Panc1 (cell line): Measurements from ENCODE around the gene PNRC2. TPM values are rescaled to one million over a fixed set of nuclear protein-coding genes. Genes with fewer than 3 reads are reported as not detected.
A peak's percentile ranks its signal among the peaks of the same experiment; 100 is the strongest.
"Not testable (repeated sequence)": the region's sequence is repeated elsewhere in the genome, so short reads cannot be mapped to it uniquely, and the experiment has no call there.

Source experiments
- ATAC-seq: fragments of 200-7000 bp; cut with Tn5 transposase; 2 replicates; pipeline ENCODE4 v1.9.1; 2020; ENCODE audit warnings: mild to moderate bottlenecking, moderate library complexity
- BruUV-seq: library from RNA; stranded (reverse); fragments of 400-500 nt; replicated peaks from 2 replicates; lab custom pipeline; 2021; lab: Mats Ljungman, UMichigan
- CTCF ChIA-PET: fragments of 300-600 bp; sonication (Branson Sonifier 250); formaldehyde crosslinking; loops from one replicate; lab custom pipeline; 2022; ENCODE audit warnings: antibody characterized with exemption; lab: Charles Lee
- POLR2A ChIA-PET: fragments of 300-600 bp; sonication (Branson Sonifier 250); formaldehyde crosslinking; loops from one replicate; lab custom pipeline; 2022; ENCODE audit warnings: antibody characterized with exemption; lab: Charles Lee
- DNase-seq: peaks from one replicate; pipeline ENCODE4 v3.0.0-alpha.2; 2010; ENCODE audit warnings: low read depth, low spot score
- H3K27ac ChIP-seq: 2 replicates; pipeline ENCODE4 v1.5.1; 2011; ENCODE audit warnings: mild to moderate bottlenecking, low read length, inconsistent platforms
- H3K27me3 ChIP-seq: fragments of 200-500 bp; sonication (Bioruptor generic); 2 replicates; pipeline ENCODE4 v1.6.0; 2014; ENCODE audit warnings: low read length, inconsistent platforms; ENCODE audit not compliant: control insufficient read depth, insufficient read depth
- H3K36me3 ChIP-seq: fragments of 200-500 bp; sonication (Bioruptor generic); 2 replicates; pipeline ENCODE4 v1.5.1; 2014; ENCODE audit warnings: inconsistent platforms, mild to moderate bottlenecking, low read length, moderate library complexity; ENCODE audit not compliant: control insufficient read depth, insufficient read depth
- H3K4me1 ChIP-seq: 2 replicates; pipeline ENCODE4 v1.5.1; 2011; ENCODE audit warnings: inconsistent platforms, mild to moderate bottlenecking, low read length, moderate library complexity; ENCODE audit not compliant: control insufficient read depth, insufficient read depth
- H3K4me3 ChIP-seq, 2 experiments: 2 replicates each; pipeline ENCODE4 v1.5.1; 2011 to 2012; ENCODE audit warnings: low read depth in 2 of 2, low read length in 2 of 2, mild to moderate bottlenecking in 2 of 2, inconsistent platforms in 1 of 2, moderate library complexity in 1 of 2
- H3K9me3 ChIP-seq: fragments of 200-500 bp; sonication (Bioruptor generic); 2 replicates; pipeline ENCODE4 v1.5.1; 2014; ENCODE audit warnings: low read depth, mild to moderate bottlenecking, inconsistent platforms, low read length, moderate library complexity; ENCODE audit not compliant: control insufficient read depth, insufficient read depth
- POLR2AphosphoS5 ChIP-seq: IDR thresholded peaks from 2 replicates; pipeline ENCODE4 v1.6.1; 2012; ENCODE audit warnings: mild to moderate bottlenecking, low read depth, low read length, moderate library complexity
- SIN3A ChIP-seq: IDR thresholded peaks from 2 replicates; pipeline ENCODE4 v1.6.1; 2012; ENCODE audit warnings: low read depth, mild to moderate bottlenecking, low read length, moderate library complexity, borderline replicate concordance; ENCODE audit not compliant: insufficient read depth
- TCF7L2 ChIP-seq: IDR thresholded peaks from 2 replicates; pipeline ENCODE4 v1.6.1; 2011; ENCODE audit warnings: mild to moderate bottlenecking, low read depth, low read length, inconsistent platforms
- in situ Hi-C: cut with HindIII; loops from 2 replicates; pipeline ENCODE4 v1.10.0; 2016; ENCODE audit warnings: low sequenced_read_pairs, low pct_unique_long_range_greater_than_20kb
- intact Hi-C: fragments of 100-400 bp; cut with micrococcal nuclease; formaldehyde crosslinking; loops from one replicate; pipeline ENCODE4 v1.10.0; 2022; ENCODE audit not compliant: unreplicated experiment
- total RNA-seq: library from RNA; stranded (reverse); gene quantifications from one replicate; pipeline ENCODE4 v1.2.1, GENCODE V29; 2021; ENCODE audit not compliant: unreplicated experiment
- TF ChIP-seq, protein P1 (sequence below): fragments of 450-650 bp; IDR thresholded peaks from 2 replicates; pipeline ENCODE4 v1.5.1; 2017; ENCODE audit warnings: mild to moderate bottlenecking
- TF ChIP-seq, protein P2 (sequence below), 2 experiments: IDR thresholded peaks; 2 replicates each; pipeline ENCODE4 v1.6.1; 2011 to 2012; ENCODE audit warnings: low read depth in 2 of 2, control low read depth in 1 of 2, low read length in 1 of 2, mild to moderate bottlenecking in 1 of 2, moderate library complexity in 1 of 2; ENCODE audit not compliant: insufficient read depth in 1 of 2

Gene PNRC2
- total RNA-seq, 1 experiment from 2014 or later = 97.4 TPM

DNA sequence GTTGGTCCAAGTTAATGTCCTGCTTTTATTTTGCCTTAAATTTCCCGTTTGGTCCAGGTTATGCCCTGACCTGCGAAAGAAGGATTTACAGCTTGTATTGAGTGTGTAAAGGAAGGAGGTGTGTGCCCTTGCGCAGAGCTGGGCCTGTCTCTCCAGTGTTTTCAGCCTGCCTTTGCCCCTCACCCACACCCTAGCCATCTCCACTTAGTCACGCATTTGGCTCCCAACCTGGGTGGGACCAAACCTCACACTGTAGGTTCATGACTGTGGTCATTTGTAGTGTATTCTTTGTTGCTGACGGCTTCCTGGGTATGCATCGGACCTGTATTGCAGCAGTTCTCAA, 21.1 kb downstream of the PNRC2 start:
- TF ChIP-seq SIN3A (no peak), TCF7L2 (no peak), POLR2AphosphoS5 (no peak)
- TF ChIP-seq, protein P1, sequence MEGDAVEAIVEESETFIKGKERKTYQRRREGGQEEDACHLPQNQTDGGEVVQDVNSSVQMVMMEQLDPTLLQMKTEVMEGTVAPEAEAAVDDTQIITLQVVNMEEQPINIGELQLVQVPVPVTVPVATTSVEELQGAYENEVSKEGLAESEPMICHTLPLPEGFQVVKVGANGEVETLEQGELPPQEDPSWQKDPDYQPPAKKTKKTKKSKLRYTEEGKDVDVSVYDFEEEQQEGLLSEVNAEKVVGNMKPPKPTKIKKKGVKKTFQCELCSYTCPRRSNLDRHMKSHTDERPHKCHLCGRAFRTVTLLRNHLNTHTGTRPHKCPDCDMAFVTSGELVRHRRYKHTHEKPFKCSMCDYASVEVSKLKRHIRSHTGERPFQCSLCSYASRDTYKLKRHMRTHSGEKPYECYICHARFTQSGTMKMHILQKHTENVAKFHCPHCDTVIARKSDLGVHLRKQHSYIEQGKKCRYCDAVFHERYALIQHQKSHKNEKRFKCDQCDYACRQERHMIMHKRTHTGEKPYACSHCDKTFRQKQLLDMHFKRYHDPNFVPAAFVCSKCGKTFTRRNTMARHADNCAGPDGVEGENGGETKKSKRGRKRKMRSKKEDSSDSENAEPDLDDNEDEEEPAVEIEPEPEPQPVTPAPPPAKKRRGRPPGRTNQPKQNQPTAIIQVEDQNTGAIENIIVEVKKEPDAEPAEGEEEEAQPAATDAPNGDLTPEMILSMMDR = no peak
- TF ChIP-seq, protein P2, sequence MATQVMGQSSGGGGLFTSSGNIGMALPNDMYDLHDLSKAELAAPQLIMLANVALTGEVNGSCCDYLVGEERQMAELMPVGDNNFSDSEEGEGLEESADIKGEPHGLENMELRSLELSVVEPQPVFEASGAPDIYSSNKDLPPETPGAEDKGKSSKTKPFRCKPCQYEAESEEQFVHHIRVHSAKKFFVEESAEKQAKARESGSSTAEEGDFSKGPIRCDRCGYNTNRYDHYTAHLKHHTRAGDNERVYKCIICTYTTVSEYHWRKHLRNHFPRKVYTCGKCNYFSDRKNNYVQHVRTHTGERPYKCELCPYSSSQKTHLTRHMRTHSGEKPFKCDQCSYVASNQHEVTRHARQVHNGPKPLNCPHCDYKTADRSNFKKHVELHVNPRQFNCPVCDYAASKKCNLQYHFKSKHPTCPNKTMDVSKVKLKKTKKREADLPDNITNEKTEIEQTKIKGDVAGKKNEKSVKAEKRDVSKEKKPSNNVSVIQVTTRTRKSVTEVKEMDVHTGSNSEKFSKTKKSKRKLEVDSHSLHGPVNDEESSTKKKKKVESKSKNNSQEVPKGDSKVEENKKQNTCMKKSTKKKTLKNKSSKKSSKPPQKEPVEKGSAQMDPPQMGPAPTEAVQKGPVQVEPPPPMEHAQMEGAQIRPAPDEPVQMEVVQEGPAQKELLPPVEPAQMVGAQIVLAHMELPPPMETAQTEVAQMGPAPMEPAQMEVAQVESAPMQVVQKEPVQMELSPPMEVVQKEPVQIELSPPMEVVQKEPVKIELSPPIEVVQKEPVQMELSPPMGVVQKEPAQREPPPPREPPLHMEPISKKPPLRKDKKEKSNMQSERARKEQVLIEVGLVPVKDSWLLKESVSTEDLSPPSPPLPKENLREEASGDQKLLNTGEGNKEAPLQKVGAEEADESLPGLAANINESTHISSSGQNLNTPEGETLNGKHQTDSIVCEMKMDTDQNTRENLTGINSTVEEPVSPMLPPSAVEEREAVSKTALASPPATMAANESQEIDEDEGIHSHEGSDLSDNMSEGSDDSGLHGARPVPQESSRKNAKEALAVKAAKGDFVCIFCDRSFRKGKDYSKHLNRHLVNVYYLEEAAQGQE (IDR thresholded peaks at IDR 0.05; ENCODE audit: insufficient read depth in 1 of 2, low read depth in 2 of 2, low read length in 1 of 2) = no peak
- intact Hi-C loops = loop anchor here (5.0 kb wide), 1 partner anchor 37 kb away; no protein-coding TSS in a partner anchor
- CTCF ChIA-PET = no interaction called here
- H3K4me1 ChIP-seq = peaks cover 48% of the 10 kb centered on the region
- no peaks in the 10 kb centered on the region for H3K9me3 ChIP-seq
- H3K27me3 ChIP-seq = no peaks in the 10 kb centered on the region
- H3K27ac ChIP-seq = peak overlapping the region; percentile 100
- H3K36me3 ChIP-seq = peaks cover 27% of the 10 kb centered on the region; the same call in 1 of the 2 replicates
- POLR2A ChIA-PET = interaction anchor here (1.1 kb wide), 1 partner anchor 23 kb away, joined by 4 read pairs; no protein-coding TSS in a partner anchor
- in situ Hi-C loops = no loop called here
- BruUV-seq = TSS peak; percentile 100
- H3K4me3 ChIP-seq = peak overlapping the region; percentile 70 to 91
- DNase-seq (no peak), ATAC-seq (peak; percentile 53)

DNA sequence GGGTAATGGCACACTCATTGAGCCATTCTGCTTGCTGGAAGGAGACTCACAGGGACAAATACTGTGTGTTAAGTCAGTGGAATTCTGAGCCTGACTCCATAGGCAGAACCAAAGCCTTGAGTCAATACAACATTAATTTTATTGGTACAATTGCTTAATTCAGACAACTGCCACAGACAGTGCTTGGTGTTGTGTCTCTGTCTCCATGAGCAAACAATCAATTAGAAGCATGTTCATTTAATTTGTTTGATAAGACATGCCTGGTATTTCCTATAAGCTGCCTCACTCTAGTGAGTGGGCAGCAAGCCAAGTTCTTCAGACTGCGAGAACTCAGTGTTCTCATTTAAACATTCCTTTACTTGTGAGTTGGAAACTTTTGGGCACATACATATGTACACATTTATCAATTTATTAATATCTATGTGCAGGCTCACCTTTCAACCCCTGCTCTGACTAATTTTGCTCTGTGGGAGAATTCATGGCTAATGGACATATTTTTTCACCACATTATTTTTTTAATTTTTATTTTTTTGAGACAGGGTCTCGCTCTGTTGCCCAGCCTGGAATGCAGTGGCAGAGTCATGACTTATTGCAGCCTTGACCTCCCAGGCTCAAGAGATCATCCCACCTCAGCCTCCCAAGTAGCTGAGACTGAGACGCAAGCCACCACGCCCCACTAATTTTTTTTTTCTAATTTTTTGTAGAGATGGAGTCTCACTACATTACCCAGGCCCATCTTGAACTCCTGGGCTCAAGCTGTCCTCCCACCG, 25.0 kb downstream of the PNRC2 start:
- Histone ChIP-seq H3K36me3 (no peaks in the 10 kb centered on the region), H3K27ac (peak overlapping the region; percentile 64; the same call in 1 of the 2 replicates), H3K9me3 (no peaks in the 10 kb centered on the region), H3K27me3 (no peaks in the 10 kb centered on the region), H3K4me1 (peaks cover 20% of the 10 kb centered on the region), H3K4me3 (no peak overlapping the region)
- ChIA-PET POLR2A (no interaction called here), CTCF (no interaction called here)
- TF ChIP-seq TCF7L2 (no peak), POLR2AphosphoS5 (no peak), SIN3A (no peak)
- TF ChIP-seq, protein P2 (IDR thresholded peaks at IDR 0.05; ENCODE audit: insufficient read depth in 1 of 2, low read depth in 2 of 2, low read length in 1 of 2) = no peak
- TF ChIP-seq, protein P1 = no peak
- DNase-seq (no peak), ATAC-seq (no peak)
- BruUV-seq = no TSS peak
- intact Hi-C loops = loop anchor here (5.0 kb wide), 1 partner anchor 33 kb away; no protein-coding TSS in a partner anchor
- in situ Hi-C loops = no loop called here

DNA sequence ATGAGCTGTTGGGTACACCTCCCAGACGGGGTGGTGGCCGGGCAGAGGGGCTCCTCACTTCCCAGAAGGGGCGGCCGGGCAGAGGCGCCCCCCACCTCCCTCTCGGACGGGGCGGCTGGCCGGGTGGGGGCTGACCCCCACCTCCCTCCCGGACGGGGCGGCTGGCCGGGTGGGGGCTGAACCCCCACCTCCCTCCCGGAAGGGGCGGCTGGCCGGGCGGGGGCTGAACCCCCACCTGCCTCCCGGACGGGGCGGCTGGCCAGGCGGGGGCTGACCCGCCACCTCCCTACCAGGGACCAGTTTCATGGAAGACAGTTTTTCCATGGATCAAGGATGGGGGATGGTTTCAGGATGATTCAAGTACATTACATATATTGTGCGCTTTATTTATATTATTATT, 27.4 kb downstream of the PNRC2 start:
- H3K4me1 ChIP-seq, POLR2A ChIA-PET, CTCF ChIA-PET, H3K9me3 ChIP-seq, H3K36me3 ChIP-seq, H3K27me3 ChIP-seq, intact Hi-C loops, H3K4me3 ChIP-seq, ATAC-seq, BruUV-seq, H3K27ac ChIP-seq, DNase-seq, in situ Hi-C loops: not testable (repeated sequence)
